ENCODE results near the gene ANKRD53. TPM values are rescaled to one million over a fixed set of nuclear protein-coding genes. Genes with fewer than 3 reads are reported as not detected.

The ANKRD53 gene
- total RNA-seq, 1 experiment from 2014 or later = not detected

DNA sequence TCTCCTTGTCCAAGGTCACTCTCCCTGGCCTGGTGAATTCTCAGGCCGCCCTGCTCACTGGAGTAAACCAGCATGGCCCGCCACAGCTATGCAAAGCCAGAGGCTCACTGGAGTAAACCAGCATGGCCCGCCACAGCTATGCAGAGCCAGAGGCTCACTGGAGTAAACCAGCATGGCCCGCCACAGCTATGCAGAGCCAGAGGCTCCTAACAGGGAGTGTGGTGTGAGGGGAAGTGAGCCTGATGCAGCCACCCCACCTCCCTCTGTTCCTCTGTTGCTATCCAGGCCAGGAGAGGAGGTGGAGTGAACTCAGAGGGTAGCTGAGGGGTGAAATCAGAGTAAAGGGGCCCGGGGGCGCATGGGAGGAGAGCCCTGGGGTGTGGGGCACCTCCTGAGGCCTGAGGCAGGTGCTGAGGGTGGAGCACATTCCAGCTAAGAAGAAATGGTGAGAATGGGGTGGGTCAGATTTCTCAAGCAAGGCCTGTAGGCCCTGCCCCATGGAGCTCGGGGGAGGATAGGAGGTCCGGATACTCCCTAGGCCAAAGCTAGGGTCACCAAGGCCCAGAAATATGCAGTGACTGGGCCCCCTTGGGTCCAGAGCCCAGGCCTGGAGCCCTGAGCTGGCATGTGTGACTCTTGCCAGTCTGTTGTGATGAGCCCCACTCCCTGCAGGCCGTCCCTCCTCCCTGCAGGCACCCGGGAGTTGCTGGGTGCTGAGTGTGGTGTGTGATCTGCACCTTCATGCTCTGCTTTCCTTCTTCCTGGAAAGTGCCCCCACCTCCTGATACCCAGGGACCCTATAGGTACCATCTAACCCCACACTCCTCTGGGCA, 41.2 kb upstream of the ANKRD53 start:
- no peaks in the 10 kb centered on the region for H4K20me1 ChIP-seq (ENCODE audit: insufficient read depth, low read depth, low read length)
- no peaks in the 10 kb centered on the region for H3K27me3 ChIP-seq (ENCODE audit: low read length)
- no peak overlapping the region for H2AFZ ChIP-seq (ENCODE audit: low read length)
- H3K9me3 ChIP-seq (ENCODE audit: low read length) = no peaks in the 10 kb centered on the region
- no peaks in the 10 kb centered on the region for H3K9me2 ChIP-seq (replicated peaks; ENCODE audit: insufficient read depth, low read length)
- no peak overlapping the region for H3K4me2 ChIP-seq (ENCODE audit: low read depth, low read length, poor library complexity, severe bottlenecking)
- no peak overlapping the region for H3K27ac ChIP-seq (ENCODE audit: low read length)
- H3K79me2 ChIP-seq (ENCODE audit: low read length) = no peaks in the 10 kb centered on the region
- no peak for DNase-seq
- no peak overlapping the region for H3K9ac ChIP-seq (ENCODE audit: low read length)
- no peak overlapping the region for H3K4me3 ChIP-seq (ENCODE audit: low read length)
- H3K4me1 ChIP-seq (ENCODE audit: low read length) = no peaks in the 10 kb centered on the region
- H3K36me3 ChIP-seq (ENCODE audit: insufficient read depth, low read length) = no peaks in the 10 kb centered on the region

DNA sequence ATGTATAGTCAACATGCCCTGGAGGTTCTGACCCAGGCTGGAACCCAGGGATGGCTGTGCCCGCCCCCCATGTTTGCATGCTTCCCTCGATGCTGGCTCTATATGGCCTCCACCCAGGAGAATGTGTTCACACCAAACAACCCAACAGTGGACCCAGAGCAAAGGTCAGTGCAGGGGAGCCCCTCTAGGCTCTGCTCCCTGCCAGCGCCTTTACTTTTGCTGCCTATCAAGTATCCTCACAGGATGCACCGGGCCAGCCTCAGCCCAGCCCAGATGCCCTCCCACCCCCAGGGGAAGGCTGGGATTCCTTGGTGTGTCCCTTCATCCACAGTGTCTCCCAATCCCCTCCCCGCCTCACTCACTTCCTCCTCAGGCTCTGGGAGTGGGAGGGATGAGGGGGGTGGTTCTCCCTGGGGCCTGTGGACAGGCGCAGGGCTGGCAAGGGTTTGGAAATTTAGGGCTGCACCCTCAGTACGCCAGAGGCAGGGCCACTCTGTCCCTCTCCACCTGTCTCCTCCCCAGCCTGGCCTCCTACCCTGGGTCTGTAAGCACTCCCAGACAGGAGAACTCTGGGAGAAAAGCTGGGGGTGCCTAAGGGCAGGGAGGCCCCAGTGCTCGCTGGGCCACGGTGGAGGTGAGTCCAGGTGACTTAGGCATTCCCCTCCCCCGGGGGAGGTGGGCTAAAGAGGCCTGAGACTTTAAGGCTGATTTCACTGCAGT, 40.4 kb upstream of the ANKRD53 start:
- H2AFZ ChIP-seq (ENCODE audit: low read length) = no peak overlapping the region
- H3K4me2 ChIP-seq (ENCODE audit: low read depth, low read length, poor library complexity, severe bottlenecking) = no peak overlapping the region
- DNase-seq = no peak

GRCh38 chr2:70938586-70938950, 39.9 kb upstream of the ANKRD53 start:
- H4K20me1 ChIP-seq (ENCODE audit: insufficient read depth, low read depth, low read length) = no peaks in the 10 kb centered on the region
- no peaks in the 10 kb centered on the region for H3K79me2 ChIP-seq (ENCODE audit: low read length)
- no peak for DNase-seq
- H3K9ac ChIP-seq (ENCODE audit: low read length) = no peak overlapping the region
- no peaks in the 10 kb centered on the region for H3K9me3 ChIP-seq (ENCODE audit: low read length)
- no peak overlapping the region for H3K4me3 ChIP-seq (ENCODE audit: low read length)
- no peaks in the 10 kb centered on the region for H3K9me2 ChIP-seq (replicated peaks; ENCODE audit: insufficient read depth, low read length)
- H3K4me2 ChIP-seq (ENCODE audit: low read depth, low read length, poor library complexity, severe bottlenecking) = no peak overlapping the region
- H2AFZ ChIP-seq (ENCODE audit: low read length) = no peak overlapping the region
- H3K36me3 ChIP-seq (ENCODE audit: insufficient read depth, low read length) = no peaks in the 10 kb centered on the region
- no peaks in the 10 kb centered on the region for H3K4me1 ChIP-seq (ENCODE audit: low read length)
- H3K27me3 ChIP-seq (ENCODE audit: low read length) = no peaks in the 10 kb centered on the region
- H3K27ac ChIP-seq (ENCODE audit: low read length) = no peak overlapping the region

More for the DNA sequence above, 40.4 kb upstream of the ANKRD53 start:
- Histone ChIP-seq H3K4me3 (ENCODE audit: low read length) (no peak overlapping the region), H4K20me1 (ENCODE audit: insufficient read depth, low read depth, low read length) (no peaks in the 10 kb centered on the region), H3K79me2 (ENCODE audit: low read length) (no peaks in the 10 kb centered on the region), H3K4me1 (ENCODE audit: low read length) (no peaks in the 10 kb centered on the region), H3K27me3 (ENCODE audit: low read length) (no peaks in the 10 kb centered on the region), H3K9me3 (ENCODE audit: low read length) (no peaks in the 10 kb centered on the region), H3K9ac (ENCODE audit: low read length) (no peak overlapping the region), H3K27ac (ENCODE audit: low read length) (no peak overlapping the region), H3K36me3 (ENCODE audit: insufficient read depth, low read length) (no peaks in the 10 kb centered on the region), H3K9me2 (replicated peaks; ENCODE audit: insufficient read depth, low read length) (no peaks in the 10 kb centered on the region)

- no peaks in the 10 kb centered on the region for H4K20me1 ChIP-seq (ENCODE audit: insufficient read depth, low read depth, low read length)
- H3K36me3 ChIP-seq (ENCODE audit: insufficient read depth, low read length) = no peaks in the 10 kb centered on the region
- H3K9ac ChIP-seq (ENCODE audit: low read length) = no peak overlapping the region
- no peak overlapping the region for H3K4me2 ChIP-seq (ENCODE audit: low read depth, low read length, poor library complexity, severe bottlenecking)
- no peaks in the 10 kb centered on the region for H3K9me2 ChIP-seq (replicated peaks; ENCODE audit: insufficient read depth, low read length)
- H2AFZ ChIP-seq (ENCODE audit: low read length) = no peak overlapping the region
- no peak for DNase-seq
- H3K9me3 ChIP-seq (ENCODE audit: low read length) = no peaks in the 10 kb centered on the region
- no peaks in the 10 kb centered on the region for H3K4me1 ChIP-seq (ENCODE audit: low read length)
- no peaks in the 10 kb centered on the region for H3K79me2 ChIP-seq (ENCODE audit: low read length)
- no peaks in the 10 kb centered on the region for H3K27me3 ChIP-seq (ENCODE audit: low read length)
- H3K27ac ChIP-seq (ENCODE audit: low read length) = no peak overlapping the region
- no peak overlapping the region for H3K4me3 ChIP-seq (ENCODE audit: low read length)
Measured at GRCh38 chr2:70939001-70939838, 39.2 kb upstream of the ANKRD53 start.

DNA sequence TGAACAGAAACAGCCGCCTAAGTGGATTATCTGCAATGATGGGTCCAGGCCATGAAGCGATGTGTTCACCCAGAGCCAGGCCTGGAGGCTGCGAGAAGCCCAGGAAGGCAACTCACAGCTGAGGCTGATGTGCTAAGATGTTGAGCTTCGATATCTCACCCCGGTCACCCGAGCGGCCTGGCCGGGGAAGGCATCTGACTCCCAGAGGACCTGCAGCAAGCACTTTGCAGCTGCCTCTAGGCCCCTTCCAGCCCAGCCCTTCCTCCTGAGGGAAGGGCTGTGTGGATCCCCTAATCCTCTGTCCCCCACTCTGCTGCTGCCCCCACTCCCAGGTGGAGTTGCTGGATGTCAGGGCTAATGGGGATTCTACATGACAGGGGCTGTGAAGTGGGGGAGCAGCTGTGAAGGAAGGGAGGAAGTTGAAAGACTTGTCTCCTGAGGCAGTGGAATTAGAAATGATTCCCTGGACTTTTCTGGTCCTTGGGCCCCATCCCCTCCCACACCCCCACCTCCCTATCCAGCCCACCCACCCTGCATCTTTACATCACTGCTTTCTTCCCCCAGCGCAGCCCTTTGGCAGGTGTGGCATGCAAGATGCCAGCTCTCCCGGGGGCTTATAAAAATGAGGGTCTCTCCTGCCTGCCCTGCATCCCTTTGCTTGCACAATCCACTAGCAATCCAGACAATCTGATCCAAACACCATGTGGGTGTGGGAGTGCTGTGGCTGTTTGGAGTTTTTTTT, 38.4 kb upstream of the ANKRD53 start:
- Histone ChIP-seq H3K4me3 (ENCODE audit: low read length) (no peak overlapping the region), H3K9me2 (replicated peaks; ENCODE audit: insufficient read depth, low read length) (no peaks in the 10 kb centered on the region), H4K20me1 (ENCODE audit: insufficient read depth, low read depth, low read length) (no peaks in the 10 kb centered on the region), H3K79me2 (ENCODE audit: low read length) (no peaks in the 10 kb centered on the region), H2AFZ (ENCODE audit: low read length) (no peak overlapping the region), H3K27ac (ENCODE audit: low read length) (no peak overlapping the region), H3K4me1 (ENCODE audit: low read length) (no peaks in the 10 kb centered on the region), H3K36me3 (ENCODE audit: insufficient read depth, low read length) (no peaks in the 10 kb centered on the region), H3K27me3 (ENCODE audit: low read length) (no peaks in the 10 kb centered on the region), H3K4me2 (ENCODE audit: low read depth, low read length, poor library complexity, severe bottlenecking) (no peak overlapping the region), H3K9me3 (ENCODE audit: low read length) (no peaks in the 10 kb centered on the region), H3K9ac (ENCODE audit: low read length) (no peak overlapping the region)
- no peak for DNase-seq

GRCh38 chr2:70941186-70941585, 37.2 kb upstream of the ANKRD53 start:
- H3K27me3 ChIP-seq (ENCODE audit: low read length) = no peaks in the 10 kb centered on the region

DNA sequence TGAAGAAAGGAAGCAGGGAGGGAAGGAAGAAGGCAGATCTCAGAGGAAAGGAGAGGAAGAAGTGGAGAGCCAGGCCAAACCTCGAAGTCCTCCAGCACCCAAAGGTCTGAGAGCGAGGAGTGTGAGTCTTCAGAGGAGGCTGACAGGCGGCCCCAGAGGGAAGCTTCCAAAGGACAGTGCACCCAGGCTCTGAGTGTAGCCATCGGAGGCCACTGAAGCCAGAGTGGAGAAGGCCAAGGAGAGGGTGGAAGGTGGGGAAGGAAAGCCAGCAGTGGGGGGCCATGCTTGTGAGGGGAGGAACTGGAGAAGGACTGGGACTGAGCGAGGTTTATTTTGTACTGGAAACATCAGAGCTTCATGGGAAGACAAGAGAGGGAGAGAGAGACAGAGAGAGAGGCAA, 36.7 kb upstream of the ANKRD53 start:
- no peak overlapping the region for H2AFZ ChIP-seq (ENCODE audit: low read length)
- H3K9me2 ChIP-seq (replicated peaks; ENCODE audit: insufficient read depth, low read length) = no peaks in the 10 kb centered on the region
- no peaks in the 10 kb centered on the region for H3K36me3 ChIP-seq (ENCODE audit: insufficient read depth, low read length)
- H3K4me2 ChIP-seq (ENCODE audit: low read depth, low read length, poor library complexity, severe bottlenecking) = no peak overlapping the region
- H4K20me1 ChIP-seq (ENCODE audit: insufficient read depth, low read depth, low read length) = no peaks in the 10 kb centered on the region
- H3K79me2 ChIP-seq (ENCODE audit: low read length) = no peaks in the 10 kb centered on the region
- H3K27me3 ChIP-seq (ENCODE audit: low read length) = no peaks in the 10 kb centered on the region
- H3K4me3 ChIP-seq (ENCODE audit: low read length) = no peak overlapping the region
- H3K9me3 ChIP-seq (ENCODE audit: low read length) = no peaks in the 10 kb centered on the region
- H3K9ac ChIP-seq (ENCODE audit: low read length) = no peak overlapping the region
- no peak overlapping the region for H3K27ac ChIP-seq (ENCODE audit: low read length)
- DNase-seq = no peak
- no peaks in the 10 kb centered on the region for H3K4me1 ChIP-seq (ENCODE audit: low read length)

More at GRCh38 chr2:70941186-70941585, 37.2 kb upstream of the ANKRD53 start:
- Histone ChIP-seq H4K20me1 (ENCODE audit: insufficient read depth, low read depth, low read length) (no peaks in the 10 kb centered on the region), H3K27ac (ENCODE audit: low read length) (no peak overlapping the region), H3K4me2 (ENCODE audit: low read depth, low read length, poor library complexity, severe bottlenecking) (no peak overlapping the region), H3K9me3 (ENCODE audit: low read length) (no peaks in the 10 kb centered on the region), H3K36me3 (ENCODE audit: insufficient read depth, low read length) (no peaks in the 10 kb centered on the region), H3K9me2 (replicated peaks; ENCODE audit: insufficient read depth, low read length) (no peaks in the 10 kb centered on the region), H2AFZ (ENCODE audit: low read length) (no peak overlapping the region), H3K4me3 (ENCODE audit: low read length) (no peak overlapping the region), H3K4me1 (ENCODE audit: low read length) (no peaks in the 10 kb centered on the region), H3K79me2 (ENCODE audit: low read length) (no peaks in the 10 kb centered on the region), H3K9ac (ENCODE audit: low read length) (no peak overlapping the region)
- DNase-seq = no peak

Data from Karpas-422 (cell line).